ENCODE data around the gene ABTB1.

The ABTB1 gene

DNA sequence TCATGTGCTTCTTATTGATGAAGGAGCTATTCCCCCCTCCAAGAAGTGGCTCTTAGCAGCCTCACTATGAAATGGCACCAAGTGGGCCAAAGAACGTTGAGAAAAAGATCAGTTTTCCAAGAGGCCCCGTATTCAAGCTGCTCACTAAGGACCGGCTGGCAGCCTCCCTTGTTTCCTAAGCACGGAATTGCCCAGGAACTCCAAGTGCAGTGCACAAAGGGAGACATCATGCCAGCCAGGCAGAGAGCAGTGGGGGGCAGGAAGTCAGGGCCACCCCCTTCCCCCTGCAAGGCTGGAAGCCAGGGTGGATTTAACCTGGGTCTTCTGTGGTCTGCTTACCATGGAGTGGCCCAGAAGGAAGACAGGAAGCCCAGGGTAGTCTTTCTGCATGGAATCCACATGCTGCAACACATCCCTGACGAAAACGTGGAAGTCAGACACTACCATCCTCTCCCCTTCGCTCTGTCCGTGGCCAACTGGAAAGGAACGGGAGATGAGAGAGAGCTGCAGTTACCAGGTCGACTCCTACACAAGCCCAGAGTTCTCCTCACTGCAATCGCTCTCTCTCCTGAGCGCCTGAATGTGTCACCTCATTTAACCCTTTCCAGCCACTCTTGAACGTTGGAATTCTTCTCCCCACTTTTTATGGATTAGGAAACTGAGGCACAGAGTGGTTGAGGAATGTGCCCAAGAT lies 49.5 kb downstream of the ABTB1 start:
- DNase-seq: no peak

DNA sequence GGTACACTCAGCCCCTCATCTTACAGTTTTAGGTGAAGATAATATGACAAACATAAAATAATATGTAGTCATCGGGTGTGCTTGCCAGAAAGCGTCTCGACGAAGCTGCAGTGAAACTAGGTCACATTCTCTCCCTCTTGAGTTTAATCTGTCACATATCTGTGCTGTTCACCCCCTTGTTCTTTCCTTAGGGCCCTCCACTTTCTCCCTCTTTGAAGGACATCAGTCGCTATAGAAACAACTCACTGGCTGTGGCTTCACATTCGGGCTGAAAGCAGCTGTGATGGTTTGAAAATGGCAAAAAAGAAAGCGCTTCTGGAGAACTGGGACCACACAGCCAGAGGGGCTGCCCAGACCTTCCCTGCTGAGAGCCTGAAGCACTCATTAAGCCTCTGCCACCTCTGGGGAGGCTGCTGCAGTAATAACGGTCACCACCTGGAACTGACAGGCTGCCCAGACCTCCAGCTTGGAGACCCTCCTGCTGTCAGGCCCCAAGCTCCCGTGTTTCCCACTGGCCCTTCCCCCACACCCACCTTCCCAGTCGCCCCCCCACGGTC lies 50.3 kb downstream of the ABTB1 start:
- DNase-seq: no peak

DNA sequence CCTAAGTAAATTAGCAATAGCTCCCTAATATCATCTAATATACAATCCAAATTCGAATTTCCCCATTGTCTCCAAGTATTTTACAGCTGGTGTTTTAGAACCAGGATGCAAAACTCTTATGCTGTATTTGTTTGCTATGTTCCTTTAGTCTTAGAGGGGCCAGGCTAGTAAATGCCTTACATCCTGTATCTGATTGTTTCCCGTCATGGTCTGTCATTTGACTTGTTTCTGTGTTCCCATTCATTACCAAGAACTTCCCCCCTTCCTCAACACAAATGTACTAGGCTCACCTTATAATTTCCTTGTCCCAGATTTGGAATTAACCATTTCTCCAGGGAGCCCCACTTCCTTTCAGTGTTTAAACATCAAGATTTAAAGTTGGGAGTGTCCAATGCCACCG lies 54.1 kb downstream of the ABTB1 start:
- no peak for DNase-seq

DNA sequence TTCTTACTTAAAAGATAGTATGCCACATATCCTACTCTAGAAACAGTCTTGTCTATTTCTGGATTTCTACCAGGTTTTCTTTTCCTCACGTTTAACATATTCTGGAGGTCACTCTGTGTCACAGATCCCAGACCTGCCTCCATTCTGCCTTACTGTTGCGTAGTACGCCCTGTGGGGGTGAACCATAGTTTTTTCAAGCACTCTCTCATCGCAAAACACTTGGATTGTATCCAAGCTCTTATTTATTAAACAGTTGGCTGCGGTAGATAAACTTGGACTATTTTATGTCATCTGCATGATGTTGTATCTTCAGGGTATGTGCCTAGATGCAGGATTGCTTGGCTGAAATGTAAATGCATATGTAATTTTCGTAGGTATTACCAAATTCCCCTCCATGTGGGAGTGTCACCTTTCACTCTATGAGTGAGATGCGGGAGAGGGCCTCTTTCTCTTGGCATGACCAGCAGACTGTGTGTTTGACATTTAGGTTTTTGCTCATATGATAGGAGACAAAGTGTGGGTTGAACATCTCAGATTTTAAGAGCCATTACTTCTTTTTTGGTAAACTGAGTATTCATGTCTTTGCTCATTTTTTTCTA lies 55.8 kb downstream of the ABTB1 start:
- DNase-seq: no peak

DNA sequence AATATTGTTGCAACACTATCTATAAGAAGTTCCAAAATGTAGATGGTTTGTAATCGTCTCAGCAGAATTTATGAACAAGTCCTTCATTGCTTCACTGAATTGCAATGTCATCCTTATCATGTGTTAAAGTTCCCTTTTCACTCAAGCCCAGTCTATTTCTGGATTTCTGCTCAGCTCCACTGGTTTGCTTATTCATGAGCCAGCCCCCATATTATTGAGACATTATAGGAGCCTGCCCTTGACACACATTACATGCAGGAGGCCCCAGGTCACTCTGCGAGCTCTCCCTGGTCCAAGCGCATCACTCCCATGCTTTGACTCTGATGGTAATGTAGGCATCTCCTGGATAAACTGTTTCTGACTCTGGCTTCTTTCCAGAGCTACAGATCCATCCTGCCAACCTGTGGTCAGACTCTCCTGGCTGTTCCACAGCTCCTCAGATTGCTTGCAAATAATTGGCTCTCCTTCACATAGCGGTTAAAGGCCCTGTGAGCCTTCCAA lies 56.9 kb downstream of the ABTB1 start:
- no peak for DNase-seq

DNA sequence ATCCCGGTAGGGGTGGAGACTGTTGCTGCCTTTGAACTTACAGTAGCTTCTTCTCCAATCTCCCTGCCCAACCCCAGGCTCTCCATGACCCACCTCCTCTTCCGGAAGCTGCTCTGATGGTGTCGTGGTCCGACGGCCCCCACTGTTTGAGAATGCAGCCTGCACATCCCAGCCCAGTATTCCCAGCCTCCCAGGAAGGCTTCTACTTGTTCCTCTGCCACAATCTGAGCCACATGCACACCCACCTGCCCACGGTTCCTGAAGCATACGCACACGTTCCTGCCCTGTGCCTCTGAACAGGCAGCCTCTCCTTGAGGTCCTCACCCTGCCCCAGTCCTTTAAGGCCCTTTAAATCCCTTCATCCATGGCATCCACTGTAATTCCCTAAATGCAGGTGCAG lies 57.4 kb downstream of the ABTB1 start:
- no peak for DNase-seq

Data from activated CD4-positive, alpha-beta T cell treated with anti-CD3 and anti-CD28 coated beads for 1 hour (primary cell).